ENCODE results near the gene HOXB3.

Gene HOXB3

DNA sequence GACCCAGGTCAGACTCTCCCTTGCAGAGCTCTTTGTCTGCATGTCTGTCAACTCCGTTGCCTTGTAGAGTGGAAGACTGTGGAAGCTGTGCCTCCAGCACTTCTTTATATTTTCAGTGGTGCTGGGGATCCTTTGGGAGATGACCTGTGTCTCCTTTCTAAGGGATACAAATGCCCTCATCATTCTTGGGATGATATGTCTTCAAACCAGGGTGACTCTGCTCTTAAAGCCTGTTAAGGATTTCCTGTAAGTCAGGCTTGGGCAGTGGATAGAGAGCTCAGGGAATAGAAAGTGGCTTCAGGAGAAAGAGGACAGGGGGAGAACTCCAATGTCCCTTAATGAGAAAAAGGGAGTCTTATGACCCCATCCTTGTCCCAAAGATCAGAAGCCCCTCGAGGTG, 1.5 kb downstream of the HOXB3 start:
- in situ Hi-C loops (cut with MboI; ENCODE audit: low sequenced_read_pairs): no loop called here

DNA sequence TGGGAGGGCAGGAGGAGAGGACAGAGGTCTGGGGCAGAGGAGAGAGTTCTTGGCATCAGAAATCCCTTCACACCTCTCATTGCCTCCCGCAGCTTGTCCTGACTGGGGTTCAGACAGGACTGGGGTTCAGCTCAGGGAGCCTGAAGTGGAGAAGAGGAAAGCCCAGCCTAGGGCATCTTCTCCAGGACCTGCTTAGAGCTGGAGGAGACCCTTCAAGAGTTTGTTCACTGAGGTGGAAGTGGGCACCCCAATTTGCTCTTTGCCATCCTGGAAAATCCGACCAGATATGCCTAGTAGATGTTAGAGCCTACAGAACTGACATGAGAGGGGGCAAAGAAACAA, 2.0 kb downstream of the HOXB3 start:
- in situ Hi-C loops (cut with MboI; ENCODE audit: low sequenced_read_pairs): no loop called here

DNA sequence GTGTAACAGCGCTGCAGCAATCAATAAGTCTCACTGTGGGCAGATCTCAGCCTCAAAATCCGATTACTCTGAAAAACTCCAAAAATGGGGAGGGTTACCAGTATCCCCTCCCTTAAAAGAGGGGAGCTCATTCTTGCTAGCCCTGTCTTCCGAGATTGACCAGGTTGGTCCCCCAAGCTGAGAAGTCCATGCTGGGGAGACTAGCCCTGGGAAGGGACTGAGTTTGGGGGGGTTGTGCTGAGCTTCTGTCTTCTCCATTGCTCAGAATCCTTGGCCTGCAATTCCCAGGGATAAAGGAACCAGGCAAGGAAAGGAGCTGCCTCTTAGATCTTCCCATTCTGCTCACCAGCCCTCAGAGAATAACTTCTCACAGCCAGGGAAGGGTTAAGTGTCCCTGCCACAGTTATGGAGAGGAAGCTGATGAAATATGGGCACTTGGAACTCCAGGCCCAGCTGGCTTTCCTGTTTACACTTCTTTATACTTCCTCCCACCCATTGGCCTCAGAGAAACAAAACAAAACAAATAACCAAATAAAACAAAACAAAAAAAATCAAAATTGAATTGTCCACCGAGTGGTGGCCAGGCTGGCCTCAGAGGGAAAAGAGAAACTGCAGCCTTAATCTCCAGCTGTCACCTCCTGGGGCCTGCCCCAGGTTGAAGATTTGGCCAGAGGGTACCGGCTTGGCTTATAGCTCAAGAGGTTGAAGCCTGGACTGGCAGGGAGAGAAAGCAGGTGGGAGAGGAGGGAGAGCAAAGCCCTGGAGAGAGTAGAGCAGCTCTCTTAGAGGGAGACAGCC, 2.6 kb downstream of the HOXB3 start:
- in situ Hi-C loops (cut with MboI; ENCODE audit: low sequenced_read_pairs): no loop called here

DNA sequence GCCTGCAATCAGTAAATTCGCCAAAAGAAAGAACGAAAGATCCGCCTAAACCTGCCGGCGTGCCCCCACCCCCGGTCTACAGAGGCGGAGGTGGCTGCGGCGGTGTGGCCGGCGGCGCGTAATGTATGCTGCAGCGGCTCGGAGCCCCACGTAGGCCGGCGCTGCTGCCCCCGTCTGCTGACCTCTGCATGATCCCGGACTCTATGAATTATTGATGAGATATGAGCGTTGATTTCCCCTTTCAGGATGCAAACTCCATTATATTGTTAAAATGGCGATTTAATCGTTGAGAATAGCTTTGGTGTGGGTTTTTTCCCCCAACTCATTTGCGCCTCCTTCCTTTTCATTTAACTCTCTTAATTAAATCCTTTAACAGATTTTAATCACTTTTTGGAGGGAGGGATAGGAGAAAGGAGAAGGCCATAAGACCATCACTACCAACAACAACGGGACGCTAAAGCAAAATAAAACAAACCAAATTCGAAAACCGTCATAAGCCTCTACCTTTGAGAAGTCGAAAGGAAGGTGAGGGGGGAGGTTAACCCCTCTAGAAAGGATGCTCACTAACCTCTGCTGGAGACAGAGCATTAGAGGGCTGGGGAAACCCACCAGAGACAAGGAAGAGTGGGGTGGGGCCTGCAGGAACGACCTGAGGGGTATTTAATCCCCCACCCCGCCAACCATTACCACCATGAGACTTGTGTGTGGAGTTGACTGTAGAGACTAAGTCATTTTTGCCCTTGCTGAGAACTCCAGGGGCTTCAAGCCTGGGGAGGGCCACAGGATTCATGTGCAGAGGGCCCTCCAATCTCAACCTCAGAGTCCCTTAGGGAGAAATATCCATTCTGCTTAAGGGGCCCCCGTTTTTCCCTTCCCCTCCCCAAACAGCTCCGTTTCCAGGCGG, 3.4 kb downstream of the HOXB3 start:
- in situ Hi-C loops (cut with MboI; ENCODE audit: low sequenced_read_pairs): no loop called here

- in situ Hi-C loops (cut with MboI; ENCODE audit: low sequenced_read_pairs): no loop called here
These were observed 5.8 kb downstream of the HOXB3 start for GRCh38 chr17:48584223-48584741.

GRCh38 chr17:48583708-48584222, 6.3 kb downstream of the HOXB3 start:
- in situ Hi-C loops (cut with MboI; ENCODE audit: low sequenced_read_pairs): no loop called here

GRCh38 chr17:48582750-48583069, 7.3 kb downstream of the HOXB3 start:
- in situ Hi-C loops (cut with MboI; ENCODE audit: low sequenced_read_pairs): no loop called here

GRCh38 chr17:48579760-48580554, 10.1 kb downstream of the HOXB3 start:
- in situ Hi-C loops (cut with MboI; ENCODE audit: low sequenced_read_pairs): no loop called here

DNA sequence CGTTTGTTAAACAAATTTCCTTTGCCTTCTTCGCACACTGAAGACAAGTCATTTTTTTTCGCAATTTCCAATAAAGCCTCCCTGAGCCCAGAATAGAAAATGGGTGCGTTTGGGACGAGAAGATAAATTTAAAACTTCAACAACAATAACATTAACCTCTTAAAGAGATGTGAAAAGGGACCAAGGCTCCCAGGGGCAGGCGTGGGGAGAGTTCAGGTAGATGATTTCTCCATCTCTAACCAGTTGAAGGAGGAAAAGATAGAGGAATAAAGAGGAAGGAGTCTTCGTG, 10.6 kb downstream of the HOXB3 start:
- in situ Hi-C loops (cut with MboI; ENCODE audit: low sequenced_read_pairs): no loop called here

- in situ Hi-C loops (cut with MboI; ENCODE audit: low sequenced_read_pairs): no loop called here
These were observed 11.2 kb downstream of the HOXB3 start for GRCh38 chr17:48578616-48579470.

DNA sequence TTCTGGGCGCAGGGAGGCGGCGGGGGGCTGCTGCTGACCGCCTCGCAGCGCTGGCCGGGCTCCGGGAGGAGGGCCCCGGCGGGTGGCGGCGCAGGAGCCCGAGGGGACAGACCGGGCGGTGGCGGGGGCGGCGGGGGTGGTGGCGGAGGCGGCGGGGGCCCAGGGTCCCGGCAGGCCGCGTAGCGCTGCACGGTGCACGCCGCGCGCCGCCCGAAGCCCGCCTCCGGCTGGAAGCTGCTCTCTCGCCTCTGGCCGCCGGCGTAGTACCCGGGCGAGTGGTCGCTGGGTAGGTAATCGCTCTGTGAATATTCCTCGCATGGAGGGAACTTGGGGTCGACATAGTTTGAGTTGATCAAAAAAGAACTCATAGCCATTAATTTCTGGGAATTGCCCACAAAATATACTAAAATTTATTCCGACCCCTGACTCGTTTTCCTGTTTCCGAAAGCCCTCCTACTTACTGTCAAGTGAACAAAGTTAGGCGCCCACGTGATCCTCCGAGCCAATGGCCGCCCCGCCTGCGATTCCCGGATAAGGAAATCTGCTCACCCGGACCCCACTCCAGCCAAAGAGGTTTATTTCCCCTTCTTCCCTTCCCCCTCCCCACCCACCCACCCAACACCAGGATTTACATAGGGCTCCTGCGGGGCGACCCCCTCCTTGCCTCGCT, 12.0 kb downstream of the HOXB3 start, which contains the start of gene HOXB4:
TSS of gene HOXB4 (minus strand) at position 405 of the 670 bp plus-strand sequence. CDS start at position 374, 31 bp downstream.
- in situ Hi-C loops (cut with MboI; ENCODE audit: low sequenced_read_pairs): no loop called here

GRCh38 chr17:48577330-48577945, 12.6 kb downstream of the HOXB3 start:
- in situ Hi-C loops (cut with MboI; ENCODE audit: low sequenced_read_pairs): no loop called here

- in situ Hi-C loops (cut with MboI; ENCODE audit: low sequenced_read_pairs): no loop called here
These were observed 13.3 kb downstream of the HOXB3 start for GRCh38 chr17:48576479-48577309.

- in situ Hi-C loops (cut with MboI; ENCODE audit: low sequenced_read_pairs): no loop called here
These were observed 14.2 kb downstream of the HOXB3 start for GRCh38 chr17:48575673-48576478.

- in situ Hi-C loops (cut with MboI; ENCODE audit: low sequenced_read_pairs): no loop called here
These were observed 14.9 kb downstream of the HOXB3 start for GRCh38 chr17:48575066-48575582.

- in situ Hi-C loops (cut with MboI; ENCODE audit: low sequenced_read_pairs): no loop called here
These were observed 15.5 kb downstream of the HOXB3 start for GRCh38 chr17:48574505-48575065.

DNA sequence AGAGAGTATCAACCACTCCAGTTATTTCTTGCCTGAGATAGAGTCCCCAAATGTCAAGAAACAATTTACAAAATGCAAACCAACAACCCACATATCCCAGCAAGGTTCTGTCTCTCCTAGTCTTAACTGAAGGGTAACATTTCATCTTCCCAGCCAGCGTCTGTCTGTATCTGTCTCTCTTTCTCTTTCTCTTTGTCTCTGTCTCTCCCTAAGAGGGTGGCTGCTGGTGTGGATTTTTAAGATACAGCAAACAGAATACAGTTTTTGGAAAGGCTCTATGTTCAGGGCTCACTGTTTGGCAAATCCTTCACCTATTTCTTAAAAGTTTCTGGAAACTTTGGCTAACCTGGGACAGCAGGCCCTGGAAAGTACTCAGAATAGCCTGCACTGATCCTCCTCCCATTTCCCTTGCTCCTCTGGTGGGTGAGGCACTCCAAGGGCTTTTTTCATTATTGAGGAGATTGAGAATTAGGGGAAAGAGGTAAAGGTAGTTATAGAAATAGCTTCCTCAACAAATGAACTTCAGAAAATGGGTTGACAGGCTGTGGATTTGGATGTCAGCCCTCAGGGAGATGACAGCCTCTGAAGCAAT, 18.1 kb downstream of the HOXB3 start:
- in situ Hi-C loops (cut with MboI; ENCODE audit: low sequenced_read_pairs): no loop called here

All from HL-60/S4 (cell line).